Gastroesophageal sphincter (tissue), 3 donors: ENCODE data around the gene TRRAP.

ENCODE experiments used
- POLR2A ChIP-seq, 2 donors: fragments of 450-650 bp; IDR thresholded peaks; one replicate each; pipeline ENCODE4 v1.6.1; 2017; ENCODE audit warnings: antibody characterized with exemption in 2 of 2, mild to moderate bottlenecking in 2 of 2, moderate library complexity in 1 of 2
- POLR2AphosphoS5 ChIP-seq: sonication (generic); formaldehyde crosslinking; IDR thresholded peaks from one replicate; pipeline ENCODE4 v1.6.1; 2017; ENCODE audit warnings: antibody characterized with exemption
- TF ChIP-seq, protein P1 (sequence below), 4 experiments: fragments of 200-600 bp in 2 of 4; fragments of 450-650 bp in 2 of 4; sonication (generic) in 1 of 4; IDR thresholded peaks; one replicate each; pipeline ENCODE4 v1.5.1; 2017 to 2019; ENCODE audit warnings: antibody characterized with exemption in 4 of 4, mild to moderate bottlenecking in 2 of 4, moderate library complexity in 2 of 4

DNA sequence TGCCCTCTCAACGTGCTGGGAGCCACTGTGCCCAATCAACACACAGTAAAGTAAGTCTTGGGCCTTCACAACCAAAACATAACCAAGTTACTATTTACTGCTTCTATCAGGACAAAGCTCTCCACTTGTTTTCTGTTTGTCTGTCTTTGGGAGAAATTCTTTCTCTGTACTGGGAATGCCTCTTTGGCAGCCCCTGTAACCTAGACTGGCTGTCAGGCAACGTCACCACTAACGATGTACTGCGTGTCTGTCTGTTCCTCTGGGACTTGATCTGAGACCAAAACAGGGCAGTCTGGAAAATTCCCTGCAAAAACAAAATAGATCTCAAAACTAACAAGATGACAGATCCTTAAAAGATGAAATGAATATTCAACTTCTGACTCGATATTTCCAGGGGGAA lies 152.6 kb downstream of the TRRAP start:
- no peak for TF ChIP-seq POLR2A (IDR thresholded peaks at IDR 0.05)
- TF ChIP-seq POLR2AphosphoS5, result no peak
- TF ChIP-seq, protein P1, sequence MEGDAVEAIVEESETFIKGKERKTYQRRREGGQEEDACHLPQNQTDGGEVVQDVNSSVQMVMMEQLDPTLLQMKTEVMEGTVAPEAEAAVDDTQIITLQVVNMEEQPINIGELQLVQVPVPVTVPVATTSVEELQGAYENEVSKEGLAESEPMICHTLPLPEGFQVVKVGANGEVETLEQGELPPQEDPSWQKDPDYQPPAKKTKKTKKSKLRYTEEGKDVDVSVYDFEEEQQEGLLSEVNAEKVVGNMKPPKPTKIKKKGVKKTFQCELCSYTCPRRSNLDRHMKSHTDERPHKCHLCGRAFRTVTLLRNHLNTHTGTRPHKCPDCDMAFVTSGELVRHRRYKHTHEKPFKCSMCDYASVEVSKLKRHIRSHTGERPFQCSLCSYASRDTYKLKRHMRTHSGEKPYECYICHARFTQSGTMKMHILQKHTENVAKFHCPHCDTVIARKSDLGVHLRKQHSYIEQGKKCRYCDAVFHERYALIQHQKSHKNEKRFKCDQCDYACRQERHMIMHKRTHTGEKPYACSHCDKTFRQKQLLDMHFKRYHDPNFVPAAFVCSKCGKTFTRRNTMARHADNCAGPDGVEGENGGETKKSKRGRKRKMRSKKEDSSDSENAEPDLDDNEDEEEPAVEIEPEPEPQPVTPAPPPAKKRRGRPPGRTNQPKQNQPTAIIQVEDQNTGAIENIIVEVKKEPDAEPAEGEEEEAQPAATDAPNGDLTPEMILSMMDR (IDR thresholded peaks at IDR 0.05), result no peak
